ENCODE data around the gene RABEP1. TPM values are rescaled to one million over a fixed set of nuclear protein-coding genes. Genes with fewer than 3 reads are reported as not detected.
A peak's percentile ranks its signal among the peaks of the same experiment; 100 is the strongest.

Gene RABEP1
- total RNA-seq, 1 experiment from 2014 or later, result 53.0 TPM

GRCh38 chr17:5422505-5422904 is 140.4 kb downstream of the RABEP1 start:
- TF ChIP-seq, protein P1, sequence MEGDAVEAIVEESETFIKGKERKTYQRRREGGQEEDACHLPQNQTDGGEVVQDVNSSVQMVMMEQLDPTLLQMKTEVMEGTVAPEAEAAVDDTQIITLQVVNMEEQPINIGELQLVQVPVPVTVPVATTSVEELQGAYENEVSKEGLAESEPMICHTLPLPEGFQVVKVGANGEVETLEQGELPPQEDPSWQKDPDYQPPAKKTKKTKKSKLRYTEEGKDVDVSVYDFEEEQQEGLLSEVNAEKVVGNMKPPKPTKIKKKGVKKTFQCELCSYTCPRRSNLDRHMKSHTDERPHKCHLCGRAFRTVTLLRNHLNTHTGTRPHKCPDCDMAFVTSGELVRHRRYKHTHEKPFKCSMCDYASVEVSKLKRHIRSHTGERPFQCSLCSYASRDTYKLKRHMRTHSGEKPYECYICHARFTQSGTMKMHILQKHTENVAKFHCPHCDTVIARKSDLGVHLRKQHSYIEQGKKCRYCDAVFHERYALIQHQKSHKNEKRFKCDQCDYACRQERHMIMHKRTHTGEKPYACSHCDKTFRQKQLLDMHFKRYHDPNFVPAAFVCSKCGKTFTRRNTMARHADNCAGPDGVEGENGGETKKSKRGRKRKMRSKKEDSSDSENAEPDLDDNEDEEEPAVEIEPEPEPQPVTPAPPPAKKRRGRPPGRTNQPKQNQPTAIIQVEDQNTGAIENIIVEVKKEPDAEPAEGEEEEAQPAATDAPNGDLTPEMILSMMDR (conservative IDR thresholded peaks at IDR 0.05), result no peak
- TF ChIP-seq EZH2 (IDR thresholded peaks at IDR 0.05; ENCODE audit: low read depth), result no peak

GRCh38 chr17:5424909-5425308 is 142.8 kb downstream of the RABEP1 start:
- POLR2A ChIA-PET (ENCODE audit: unreplicated experiment), result interaction anchor here (0.6 kb wide), 1 partner anchor 82 kb away, joined by 3 read pairs; no protein-coding TSS in a partner anchor
- CTCF ChIA-PET, result no interaction called here
- H3K4me1 ChIP-seq (replicated peaks; ENCODE audit: insufficient read depth), result peaks cover 24% of the 10 kb centered on the region
- no peaks in the 10 kb centered on the region for H4K20me1 ChIP-seq (ENCODE audit: insufficient read depth)
- no peaks in the 10 kb centered on the region for H3K27me3 ChIP-seq (ENCODE audit: insufficient read depth, low read depth)
- no peak for DNase-seq
- H3K4me2 ChIP-seq, result no peak overlapping the region
- no peak overlapping the region for H3K4me3 ChIP-seq
- no peak overlapping the region for H3K27ac ChIP-seq
- no peaks in the 10 kb centered on the region for H3K9me3 ChIP-seq (ENCODE audit: insufficient read depth, low read depth)
- H3F3A ChIP-seq (ENCODE audit: insufficient read depth, low read depth), result peaks cover 33% of the 10 kb centered on the region; the same call in 1 of the 2 replicates
- TF ChIP-seq EZH2 (IDR thresholded peaks at IDR 0.05; ENCODE audit: low read depth), result no peak
- TF ChIP-seq, protein P1 (conservative IDR thresholded peaks at IDR 0.05), result no peak
- H3K79me2 ChIP-seq (ENCODE audit: low read depth), result peaks cover 24% of the 10 kb centered on the region
- no TSS peak for BruUV-seq (replicated peaks)
- no peaks in the 10 kb centered on the region for H3K9me2 ChIP-seq (ENCODE audit: insufficient read depth)
- H3K36me3 ChIP-seq (ENCODE audit: low read depth), result peaks cover 67% of the 10 kb centered on the region
- no peak overlapping the region for H2AFZ ChIP-seq
- intact Hi-C loops (cut with micrococcal nuclease; ENCODE audit: unreplicated experiment), result loop anchor here (5.0 kb wide), 1 partner anchor 42 kb away; the partner anchor contains the start of gene DHX33

More at GRCh38 chr17:5422505-5422904, 140.4 kb downstream of the RABEP1 start:
- no TSS peak for BruUV-seq (replicated peaks)
- intact Hi-C loops (cut with micrococcal nuclease; ENCODE audit: unreplicated experiment), result loop anchor here (5.0 kb wide), 1 partner anchor 45 kb away; the partner anchor contains the start of gene DHX33
- peaks cover 31% of the 10 kb centered on the region for H3K4me1 ChIP-seq (replicated peaks; ENCODE audit: insufficient read depth)
- DNase-seq, result peak in 1 of 2 experiments; percentile 81
- H3K36me3 ChIP-seq (ENCODE audit: low read depth), result peaks cover 55% of the 10 kb centered on the region
- ChIA-PET CTCF (interaction anchor here (0.8 kb wide), 1 partner anchor 17 kb away, joined by 5 read pairs; the partner anchor contains the start of gene C1QBP), POLR2A (ENCODE audit: unreplicated experiment) (interaction anchor here (0.6 to 0.7 kb wide), 2 partner anchors 230 to 1217 kb away, joined by 5 to 7 read pairs; no protein-coding TSS in a partner anchor)
- peak overlapping the region; percentile 31; the same call in 1 of the 2 replicates for H3K4me2 ChIP-seq
- no peak overlapping the region for H2AFZ ChIP-seq
- H3K4me3 ChIP-seq, result no peak overlapping the region
- H3K27me3 ChIP-seq (ENCODE audit: insufficient read depth, low read depth), result no peaks in the 10 kb centered on the region
- peaks cover 38% of the 10 kb centered on the region for H3F3A ChIP-seq (ENCODE audit: insufficient read depth, low read depth)
- H3K27ac ChIP-seq, result no peak overlapping the region
- peaks cover 43% of the 10 kb centered on the region for H3K79me2 ChIP-seq (ENCODE audit: low read depth)
- no peaks in the 10 kb centered on the region for H3K9me3 ChIP-seq (ENCODE audit: insufficient read depth, low read depth)
- H4K20me1 ChIP-seq (ENCODE audit: insufficient read depth), result no peaks in the 10 kb centered on the region
- H3K9me2 ChIP-seq (ENCODE audit: insufficient read depth), result no peaks in the 10 kb centered on the region

DNA sequence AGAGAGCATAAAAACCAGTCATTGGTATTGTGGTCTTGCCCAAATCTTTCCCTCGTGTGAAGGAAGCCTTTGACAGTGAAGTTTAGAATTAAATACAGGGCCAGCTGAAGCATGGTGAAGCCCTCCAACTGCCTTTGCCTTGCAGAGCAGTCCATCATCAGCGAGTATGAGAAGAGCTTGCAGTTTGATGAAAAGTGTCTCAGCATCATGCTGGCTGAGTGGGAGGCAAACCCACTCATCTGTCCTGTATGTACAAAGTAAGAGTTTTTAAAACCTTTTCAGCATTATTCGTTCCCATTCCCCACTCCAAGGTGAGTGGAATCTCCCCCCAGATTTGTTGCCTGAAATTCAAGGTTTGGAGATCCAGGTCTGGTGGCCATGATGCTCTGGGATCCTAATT is 143.7 kb downstream of the RABEP1 start:
- no peak for TF ChIP-seq EZH2 (IDR thresholded peaks at IDR 0.05; ENCODE audit: low read depth)
- TF ChIP-seq, protein P1 (conservative IDR thresholded peaks at IDR 0.05), result no peak
- H3F3A ChIP-seq (ENCODE audit: insufficient read depth, low read depth), result peaks cover 36% of the 10 kb centered on the region; the same call in 1 of the 2 replicates

More for the DNA sequence above, 143.7 kb downstream of the RABEP1 start:
- no peak for DNase-seq
- no TSS peak for BruUV-seq (replicated peaks)
- Histone ChIP-seq H3K27me3 (ENCODE audit: insufficient read depth, low read depth) (no peaks in the 10 kb centered on the region), H3K36me3 (ENCODE audit: low read depth) (peaks cover 70% of the 10 kb centered on the region), H3K9me3 (ENCODE audit: insufficient read depth, low read depth) (no peaks in the 10 kb centered on the region), H3K4me1 (replicated peaks; ENCODE audit: insufficient read depth) (peaks cover 21% of the 10 kb centered on the region), H3K27ac (no peak overlapping the region), H3K4me2 (no peak overlapping the region), H3K9me2 (ENCODE audit: insufficient read depth) (no peaks in the 10 kb centered on the region), H2AFZ (no peak overlapping the region), H4K20me1 (ENCODE audit: insufficient read depth) (no peaks in the 10 kb centered on the region), H3K4me3 (no peak overlapping the region), H3K79me2 (ENCODE audit: low read depth) (peaks cover 15% of the 10 kb centered on the region)
- ChIA-PET POLR2A (ENCODE audit: unreplicated experiment) (no interaction called here), CTCF (no interaction called here)
- intact Hi-C loops (cut with micrococcal nuclease; ENCODE audit: unreplicated experiment), result no loop called here
